NCI-H1436 (cell line): ENCODE data around the gene BANP.
"Not testable (repeated sequence)": the region's sequence is repeated elsewhere in the genome, so short reads cannot be mapped to it uniquely, and the experiment has no call there.

Source experiments
- DNase-seq: peaks from one replicate; lab custom pipeline; 2025; lab: John Stamatoyannopoulos, UW

BANP gene

GRCh38 chr16:88033003-88033740, 81.9 kb downstream of the BANP start:
- not testable (repeated sequence) for DNase-seq

GRCh38 chr16:88034770-88035169, 83.5 kb downstream of the BANP start:
- no peak for DNase-seq

- no peak for DNase-seq
These were observed 84.1 kb downstream of the BANP start for GRCh38 chr16:88035292-88035691.

GRCh38 chr16:88035884-88036639, 84.8 kb downstream of the BANP start:
- not testable (repeated sequence) for DNase-seq

GRCh38 chr16:88036640-88036996, 85.4 kb downstream of the BANP start:
- DNase-seq = not testable (repeated sequence)

GRCh38 chr16:88037359-88037758, 86.1 kb downstream of the BANP start:
- not testable (repeated sequence) for DNase-seq

DNA sequence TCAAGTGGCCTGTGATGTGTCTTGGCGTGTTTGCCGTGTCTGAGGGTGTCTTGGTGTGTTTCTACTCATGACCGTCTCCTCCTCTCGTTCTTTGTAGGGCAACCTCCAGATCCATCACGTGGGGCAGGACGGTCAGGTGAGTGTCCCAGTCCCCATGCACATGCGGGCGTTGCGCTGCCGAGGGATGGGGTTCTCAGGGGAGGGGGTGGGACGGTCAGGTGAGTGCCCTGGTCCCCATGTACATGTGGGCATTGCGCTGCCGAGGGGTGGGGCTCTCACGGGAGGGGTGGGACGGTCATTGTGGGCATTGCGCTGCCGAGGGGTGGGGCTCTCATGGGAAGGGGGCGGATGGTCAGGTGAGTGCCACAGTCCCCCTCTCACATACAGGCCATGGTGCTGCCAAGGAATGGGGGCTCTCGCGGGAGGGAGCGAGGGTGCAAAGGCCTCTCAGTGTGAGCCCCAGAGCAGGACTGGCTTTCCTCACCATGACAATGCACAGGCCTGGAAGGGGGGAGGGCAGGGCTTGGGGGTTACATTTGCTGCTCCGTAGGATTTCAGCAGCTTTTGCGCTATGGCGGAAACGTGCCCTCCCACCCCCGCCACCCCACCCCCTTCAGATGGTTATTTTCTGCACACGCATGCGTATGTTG, 86.8 kb downstream of the BANP start:
- DNase-seq = not testable (repeated sequence)

DNA sequence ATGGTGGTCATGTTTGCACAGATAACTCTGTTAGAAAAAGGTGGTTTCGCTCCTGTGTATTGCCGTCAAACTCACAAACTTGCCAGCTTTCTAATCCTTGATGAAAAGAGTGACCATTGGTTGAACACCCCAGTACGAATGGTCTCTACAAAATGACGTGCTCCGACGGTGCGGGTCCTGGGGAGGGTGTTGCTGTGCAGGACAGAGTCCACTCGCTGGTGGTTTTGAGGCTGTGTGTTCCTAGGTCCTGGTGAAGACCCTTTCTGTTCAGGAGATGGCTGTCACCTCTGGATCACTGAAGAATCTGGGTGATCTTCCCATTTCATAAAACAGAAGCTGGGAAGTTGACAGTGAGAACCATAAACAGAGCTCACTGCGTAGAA, 87.3 kb downstream of the BANP start:
- not testable (repeated sequence) for DNase-seq

- no peak for DNase-seq
These were observed 88.4 kb downstream of the BANP start for GRCh38 chr16:88039591-88039990.

- DNase-seq = not testable (repeated sequence)
These were observed 89.1 kb downstream of the BANP start for GRCh38 chr16:88040196-88040876.

DNA sequence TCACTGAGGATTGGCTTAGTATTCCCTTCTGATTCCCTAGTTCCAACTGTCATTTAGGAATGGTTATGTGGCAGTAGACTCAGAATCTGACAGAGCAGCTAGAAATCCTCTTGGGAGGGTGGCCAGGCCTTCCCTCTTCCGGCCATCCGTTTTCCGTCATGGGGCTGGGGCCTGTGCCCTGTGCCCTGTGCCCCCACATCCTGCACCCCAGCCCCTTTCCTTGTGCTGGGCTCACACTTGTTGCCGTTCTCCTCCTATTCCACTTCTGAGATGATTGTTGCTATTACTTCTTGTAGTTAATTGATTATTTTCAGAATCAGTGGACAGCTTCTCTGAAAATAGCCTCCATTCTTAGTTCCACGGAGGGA, 89.6 kb downstream of the BANP start:
- not testable (repeated sequence) for DNase-seq

- DNase-seq = not testable (repeated sequence)
These were observed 90.3 kb downstream of the BANP start for GRCh38 chr16:88041506-88041905.

DNA sequence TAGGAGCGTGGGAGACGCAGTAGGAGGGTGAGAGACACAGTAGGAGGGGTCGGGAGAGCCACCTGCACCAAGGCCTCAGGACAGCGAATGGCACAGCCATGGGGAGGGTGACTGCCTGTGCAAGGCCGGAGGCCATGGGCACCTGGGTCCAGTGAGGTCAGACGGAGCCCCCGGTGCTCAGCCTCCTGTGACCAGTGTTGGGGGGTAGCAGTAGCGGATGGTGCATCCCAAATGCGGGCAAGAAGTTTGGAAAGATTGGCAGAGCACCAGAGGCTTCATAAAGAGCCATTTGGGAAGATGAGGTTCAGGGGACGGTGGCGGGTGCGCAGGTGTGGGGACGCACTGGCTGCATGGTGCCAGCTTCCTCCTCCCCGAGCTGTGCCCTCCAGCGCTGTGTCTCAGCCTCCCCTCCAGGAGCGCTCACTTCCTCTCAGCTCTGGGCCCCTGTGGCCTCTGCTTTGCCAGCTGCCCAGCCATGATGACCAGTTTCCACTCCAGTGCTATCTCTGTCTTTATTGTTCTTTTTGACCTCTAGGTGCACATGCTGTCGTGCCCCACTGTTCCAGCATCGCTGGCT, 90.8 kb downstream of the BANP start:
- DNase-seq = not testable (repeated sequence)

GRCh38 chr16:88043208-88043910, 92.1 kb downstream of the BANP start:
- not testable (repeated sequence) for DNase-seq

DNA sequence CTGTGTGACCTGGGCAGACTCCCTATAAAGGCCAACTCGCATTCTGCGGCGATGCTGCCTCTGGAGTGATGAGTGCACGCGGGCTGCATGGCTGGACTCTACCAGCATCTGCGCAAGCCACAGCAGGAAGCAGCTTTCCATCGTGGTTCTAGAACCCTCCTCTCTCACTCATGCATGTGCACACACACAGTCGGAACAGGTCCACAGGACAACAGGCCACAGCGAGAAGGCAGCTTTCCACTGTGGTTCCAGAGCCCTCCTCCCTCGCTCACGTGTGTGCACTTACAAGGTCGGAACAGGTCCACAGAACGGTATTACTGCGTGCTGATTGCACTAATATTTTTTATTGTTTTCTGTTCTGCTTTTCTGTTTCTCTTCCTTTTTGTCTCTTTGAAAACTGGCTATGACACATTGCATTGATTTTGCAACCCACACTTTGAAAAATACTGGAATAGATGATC, 92.9 kb downstream of the BANP start:
- DNase-seq = not testable (repeated sequence)

- not testable (repeated sequence) for DNase-seq
These were observed 94.1 kb downstream of the BANP start for GRCh38 chr16:88045361-88045760.

DNA sequence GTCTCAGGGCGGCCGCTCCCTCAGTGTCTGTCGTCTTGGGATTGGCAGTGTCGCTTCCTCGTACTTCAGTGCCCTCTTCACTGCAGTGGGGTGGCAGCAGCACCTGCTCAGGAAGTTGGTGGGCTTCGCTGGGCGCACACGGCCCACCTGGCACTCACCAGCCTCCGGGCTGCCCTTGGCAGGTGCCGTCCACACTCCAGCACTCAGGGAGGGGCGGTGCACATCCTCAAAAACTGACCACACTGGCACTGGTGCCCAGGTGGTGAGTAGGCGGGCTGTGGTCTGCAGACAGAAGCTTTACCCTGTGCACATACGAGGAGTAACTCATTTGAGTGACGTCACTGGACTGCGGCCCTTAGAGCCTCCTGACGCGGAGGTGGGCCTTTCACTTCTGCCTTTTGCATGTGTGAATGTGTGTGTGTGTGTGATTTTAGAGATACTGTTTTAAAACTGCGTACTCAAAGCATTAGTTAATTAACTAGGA, 94.6 kb downstream of the BANP start:
- no peak for DNase-seq

GRCh38 chr16:88047462-88047861, 96.2 kb downstream of the BANP start:
- no peak for DNase-seq

- DNase-seq = no peak
These were observed 97.8 kb downstream of the BANP start for GRCh38 chr16:88048985-88049384.

DNA sequence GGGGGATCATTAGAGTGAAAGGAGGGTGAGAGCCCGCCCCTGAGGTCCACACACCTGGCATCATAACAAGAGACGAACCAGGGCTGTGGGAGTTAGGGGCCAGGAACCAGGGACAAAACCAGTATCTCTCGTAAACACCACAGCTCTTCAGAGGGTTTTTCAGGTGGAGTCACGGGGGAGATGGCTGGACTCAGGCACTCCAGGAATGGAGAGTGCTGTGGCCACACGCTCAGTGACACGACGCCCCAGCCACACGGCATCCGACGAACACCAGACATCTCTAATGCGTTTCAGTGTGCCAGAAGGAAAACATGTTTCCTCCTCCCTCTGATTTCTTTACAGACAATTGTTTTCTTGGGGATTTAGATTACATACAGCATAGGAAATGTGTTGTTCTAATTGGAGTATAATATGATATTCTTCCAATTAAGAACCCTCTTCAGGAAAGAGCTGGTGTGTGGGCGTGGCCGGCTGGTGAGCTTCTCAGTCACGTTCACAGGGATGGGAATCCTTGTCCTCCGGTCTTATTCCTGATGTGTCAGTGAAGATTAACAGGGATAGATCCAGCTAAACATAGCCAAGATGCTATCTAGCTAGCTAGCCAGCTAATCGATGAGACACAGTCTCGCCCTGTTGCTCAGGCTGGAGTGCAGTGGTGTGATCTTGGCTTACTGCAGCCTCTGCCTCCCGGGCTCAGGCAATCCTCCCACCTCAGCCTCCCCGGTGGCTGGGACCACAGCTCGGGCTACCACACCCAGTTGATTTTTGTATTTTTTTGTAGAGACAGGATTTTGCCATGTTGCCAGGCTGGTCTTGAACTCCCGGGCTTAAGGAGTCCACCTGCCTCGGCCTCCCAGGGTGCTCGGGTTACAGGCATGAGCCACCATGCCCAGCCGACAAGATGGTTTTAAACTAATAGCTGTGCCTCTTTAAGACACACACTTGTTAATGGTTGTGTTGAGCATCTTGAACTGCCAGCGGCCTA, 98.6 kb downstream of the BANP start:
- DNase-seq = no peak
